Measurements from ENCODE around the gene ZNF91.

Gene ZNF91

GRCh38 chr19:23345838-23346237 is 49.4 kb downstream of the ZNF91 start:
- Histone ChIP-seq H3K27me3 (ENCODE audit: control insufficient read depth, low read length) (no peaks in the 10 kb centered on the region), H3K79me2 (ENCODE audit: control insufficient read depth, low read length) (peaks cover 41% of the 10 kb centered on the region), H3K9me3 (ENCODE audit: control insufficient read depth, insufficient read depth, low read length) (peaks cover 61% of the 10 kb centered on the region), H3K4me1 (ENCODE audit: control insufficient read depth, low read length) (no peaks in the 10 kb centered on the region), H3K27ac (ENCODE audit: low read depth, low read length) (no peak overlapping the region), H3K9me2 (replicated peaks; ENCODE audit: control insufficient read depth, low read length) (no peaks in the 10 kb centered on the region), H3K4me2 (ENCODE audit: low read length) (no peak overlapping the region), H4K20me1 (ENCODE audit: control insufficient read depth, insufficient read depth, low read depth, low read length) (no peaks in the 10 kb centered on the region), H3K36me3 (ENCODE audit: control insufficient read depth, low read length) (peaks cover 32% of the 10 kb centered on the region), H3F3A (ENCODE audit: control insufficient read depth, insufficient read depth) (peaks cover 3% of the 10 kb centered on the region; the same call in 1 of the 2 replicates), H3K4me3 (ENCODE audit: low read length) (no peak overlapping the region)
- TF ChIP-seq, protein P1, sequence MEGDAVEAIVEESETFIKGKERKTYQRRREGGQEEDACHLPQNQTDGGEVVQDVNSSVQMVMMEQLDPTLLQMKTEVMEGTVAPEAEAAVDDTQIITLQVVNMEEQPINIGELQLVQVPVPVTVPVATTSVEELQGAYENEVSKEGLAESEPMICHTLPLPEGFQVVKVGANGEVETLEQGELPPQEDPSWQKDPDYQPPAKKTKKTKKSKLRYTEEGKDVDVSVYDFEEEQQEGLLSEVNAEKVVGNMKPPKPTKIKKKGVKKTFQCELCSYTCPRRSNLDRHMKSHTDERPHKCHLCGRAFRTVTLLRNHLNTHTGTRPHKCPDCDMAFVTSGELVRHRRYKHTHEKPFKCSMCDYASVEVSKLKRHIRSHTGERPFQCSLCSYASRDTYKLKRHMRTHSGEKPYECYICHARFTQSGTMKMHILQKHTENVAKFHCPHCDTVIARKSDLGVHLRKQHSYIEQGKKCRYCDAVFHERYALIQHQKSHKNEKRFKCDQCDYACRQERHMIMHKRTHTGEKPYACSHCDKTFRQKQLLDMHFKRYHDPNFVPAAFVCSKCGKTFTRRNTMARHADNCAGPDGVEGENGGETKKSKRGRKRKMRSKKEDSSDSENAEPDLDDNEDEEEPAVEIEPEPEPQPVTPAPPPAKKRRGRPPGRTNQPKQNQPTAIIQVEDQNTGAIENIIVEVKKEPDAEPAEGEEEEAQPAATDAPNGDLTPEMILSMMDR (IDR thresholded peaks at IDR 0.05; ENCODE audit: low read depth, low read length, poor library complexity, severe bottlenecking), result peak; percentile 35
- TF ChIP-seq EZH2phosphoT487 (IDR thresholded peaks at IDR 0.05; ENCODE audit: borderline replicate concordance, low read length), result no peak

- Histone ChIP-seq H3K27me3 (ENCODE audit: control insufficient read depth, low read length) (no peaks in the 10 kb centered on the region), H3K4me1 (ENCODE audit: control insufficient read depth, low read length) (no peaks in the 10 kb centered on the region), H3K4me3 (ENCODE audit: low read length) (no peak overlapping the region), H4K20me1 (ENCODE audit: control insufficient read depth, insufficient read depth, low read depth, low read length) (no peaks in the 10 kb centered on the region), H3K36me3 (ENCODE audit: control insufficient read depth, low read length) (peaks cover 23% of the 10 kb centered on the region), H3K27ac (ENCODE audit: low read depth, low read length) (no peak overlapping the region), H3K9me2 (replicated peaks; ENCODE audit: control insufficient read depth, low read length) (no peaks in the 10 kb centered on the region), H3K79me2 (ENCODE audit: control insufficient read depth, low read length) (peaks cover 33% of the 10 kb centered on the region), H3K4me2 (ENCODE audit: low read length) (no peak overlapping the region), H3F3A (ENCODE audit: control insufficient read depth, insufficient read depth) (peaks cover 3% of the 10 kb centered on the region; the same call in 1 of the 2 replicates), H3K9me3 (ENCODE audit: control insufficient read depth, insufficient read depth, low read length) (peaks cover 45% of the 10 kb centered on the region)
- no peak for TF ChIP-seq EZH2phosphoT487 (IDR thresholded peaks at IDR 0.05; ENCODE audit: borderline replicate concordance, low read length)
- TF ChIP-seq, protein P1 (IDR thresholded peaks at IDR 0.05; ENCODE audit: low read depth, low read length, poor library complexity, severe bottlenecking), result no peak
Measured at GRCh38 chr19:23343434-23344010, 51.7 kb downstream of the ZNF91 start.

DNA sequence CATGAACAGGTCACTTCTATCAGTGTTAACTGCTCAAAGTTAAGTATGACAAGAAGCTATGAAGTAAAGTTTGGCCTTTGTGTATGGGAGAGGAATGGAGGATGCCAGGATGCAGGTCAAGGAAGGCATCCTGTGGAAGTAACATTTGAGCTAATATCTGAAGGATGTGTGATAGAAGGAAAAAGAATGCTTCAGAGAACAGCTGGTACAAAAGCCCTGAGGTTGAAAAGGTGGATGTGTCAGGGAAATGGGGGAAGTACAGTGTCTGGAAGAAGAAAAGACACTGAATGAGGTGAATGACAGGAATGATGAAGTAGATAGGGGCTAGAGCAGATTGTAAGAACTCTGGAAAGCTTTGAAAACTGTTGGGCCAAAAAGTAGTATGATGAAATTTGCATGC is 67.1 kb downstream of the ZNF91 start:
- H3F3A ChIP-seq (ENCODE audit: control insufficient read depth, insufficient read depth), result no peaks in the 10 kb centered on the region
- H3K27ac ChIP-seq (ENCODE audit: low read depth, low read length), result no peak overlapping the region
- TF ChIP-seq EZH2phosphoT487 (IDR thresholded peaks at IDR 0.05; ENCODE audit: borderline replicate concordance, low read length), result no peak
- TF ChIP-seq, protein P1 (IDR thresholded peaks at IDR 0.05; ENCODE audit: low read depth, low read length, poor library complexity, severe bottlenecking), result no peak
- H3K4me1 ChIP-seq (ENCODE audit: control insufficient read depth, low read length), result no peaks in the 10 kb centered on the region
- H3K27me3 ChIP-seq (ENCODE audit: control insufficient read depth, low read length), result no peaks in the 10 kb centered on the region
- H3K36me3 ChIP-seq (ENCODE audit: control insufficient read depth, low read length), result no peaks in the 10 kb centered on the region
- no peaks in the 10 kb centered on the region for H3K9me2 ChIP-seq (replicated peaks; ENCODE audit: control insufficient read depth, low read length)
- H3K9me3 ChIP-seq (ENCODE audit: control insufficient read depth, insufficient read depth, low read length), result peaks cover 3% of the 10 kb centered on the region; the same call in 1 of the 2 replicates
- H3K4me3 ChIP-seq (ENCODE audit: low read length), result no peak overlapping the region
- no peak overlapping the region for H3K4me2 ChIP-seq (ENCODE audit: low read length)
- no peaks in the 10 kb centered on the region for H3K79me2 ChIP-seq (ENCODE audit: control insufficient read depth, low read length)
- H4K20me1 ChIP-seq (ENCODE audit: control insufficient read depth, insufficient read depth, low read depth, low read length), result no peaks in the 10 kb centered on the region
